ENCODE results near the gene HBZ.

GRCh38 chr16:175011-175949 lies 22.8 kb downstream of the HBZ start:
- TF ChIP-seq ZNF695 (CRISPR knock-in tag; IDR thresholded peaks at IDR 0.05) (no peak), CTCF (IDR thresholded peaks at IDR 0.05 in 2 of 3, conservative IDR thresholded peaks at IDR 0.05 in 1 of 3; ENCODE audit: insufficient read depth in 2 of 3, low read depth in 1 of 3, low read length in 3 of 3) (no peak), CBFA2T2 (conservative IDR thresholded peaks at IDR 0.05) (no peak), ETS2 (tag; IDR thresholded peaks at IDR 0.05; ENCODE audit: borderline replicate concordance, poor library complexity, severe bottlenecking) (no peak), ZNF780A (CRISPR knock-in tag; IDR thresholded peaks at IDR 0.05) (no peak), KDM1A (IDR thresholded peaks at IDR 0.05) (peak; percentile 73 to 77), U2AF2 (optimal IDR thresholded peaks at IDR 0.05; ENCODE audit: low read depth, low read length) (no peak), ZBTB7A (IDR thresholded peaks at IDR 0.05; ENCODE audit: borderline replicate concordance, control insufficient read depth, low read depth, low read length) (no peak), EZH2 (IDR thresholded peaks at IDR 0.05; ENCODE audit: borderline replicate concordance, low read depth, low read length) (no peak), ZNF398 (CRISPR knock-in tag; IDR thresholded peaks at IDR 0.05) (no peak), ZBTB5 (IDR thresholded peaks at IDR 0.05) (no peak), POLR2A (conservative IDR thresholded peaks at IDR 0.05) (no peak)
